PC-9 (cell line): ENCODE measurements around the gene TBX15. TPM values are rescaled to one million over a fixed set of nuclear protein-coding genes. Genes with fewer than 3 reads are reported as not detected.

Experiments used
- BruUV-seq: library from RNA; stranded (reverse); fragments of 400-500 nt; replicated peaks from 2 replicates; lab custom pipeline; 2021; lab: Mats Ljungman, UMichigan
- CTCF ChIA-PET: fragments of 300-600 bp; sonication (Branson Sonifier 250); formaldehyde crosslinking; loops from one replicate; lab custom pipeline; 2022; ENCODE audit warnings: antibody characterized with exemption; lab: Charles Lee
- POLR2A ChIA-PET: fragments of 300-600 bp; sonication (Branson Sonifier 250); formaldehyde crosslinking; loops from one replicate; lab custom pipeline; 2022; ENCODE audit warnings: antibody characterized with exemption; ENCODE audit not compliant: unreplicated experiment; lab: Charles Lee
- DNase-seq, 2 experiments: peaks; one replicate each; pipeline versions ENCODE4 v3.0.0 to v3.0.0-alpha.2; 2015 to 2022; ENCODE audit warnings: mixed read lengths in 1 of 2
- H2AFZ ChIP-seq: fragments of 200-600 bp; sonication (generic); 2 replicates; pipeline ENCODE4 v1.8.1; 2017; ENCODE audit warnings: antibody characterized with exemption
- H3F3A ChIP-seq: fragments of 200-600 bp; sonication (generic); 2 replicates; pipeline ENCODE4 v1.8.1; 2017; ENCODE audit warnings: antibody characterized with exemption, mild to moderate bottlenecking, low read depth; ENCODE audit not compliant: insufficient read depth
- H3K27ac ChIP-seq: fragments of 200-600 bp; sonication (generic); 2 replicates; pipeline ENCODE4 v1.6.1; 2016; ENCODE audit warnings: mixed run types
- H3K27me3 ChIP-seq: fragments of 200-600 bp; sonication (generic); 2 replicates; pipeline ENCODE4 v1.6.1; 2016; ENCODE audit warnings: low read depth, mixed run types; ENCODE audit not compliant: insufficient read depth
- H3K36me3 ChIP-seq: fragments of 200-600 bp; sonication (generic); 2 replicates; pipeline ENCODE4 v1.6.1; 2016; ENCODE audit warnings: low read depth, mixed run types
- H3K4me1 ChIP-seq: fragments of 200-600 bp; sonication (generic); replicated peaks from 2 replicates; pipeline ENCODE4 v1.6.1; 2016; ENCODE audit warnings: mixed run types; ENCODE audit not compliant: insufficient read depth
- H3K4me2 ChIP-seq: fragments of 200-600 bp; sonication (generic); 2 replicates; pipeline ENCODE4 v1.6.1; 2017; ENCODE audit warnings: mixed run types
- H3K4me3 ChIP-seq: fragments of 200-600 bp; sonication (generic); 2 replicates; pipeline ENCODE4 v1.6.1; 2016; ENCODE audit warnings: mixed run types
- H3K79me2 ChIP-seq: fragments of 200-600 bp; sonication (generic); 2 replicates; pipeline ENCODE4 v1.6.1; 2017; ENCODE audit warnings: low read depth, mixed run types
- H3K9me2 ChIP-seq: fragments of 200-600 bp; sonication (generic); 2 replicates; pipeline ENCODE4 v1.8.1; 2017; ENCODE audit warnings: mild to moderate bottlenecking; ENCODE audit not compliant: insufficient read depth
- H3K9me3 ChIP-seq: fragments of 200-600 bp; sonication (generic); 2 replicates; pipeline ENCODE4 v1.8.1; 2016; ENCODE audit warnings: low read depth; ENCODE audit not compliant: insufficient read depth
- H4K20me1 ChIP-seq: fragments of 200-600 bp; sonication (generic); 2 replicates; pipeline ENCODE4 v1.8.1; 2017; ENCODE audit not compliant: insufficient read depth
- CTCF ChIP-seq: fragments of 200-600 bp; sonication (generic); conservative IDR thresholded peaks from 2 replicates; pipeline ENCODE4 v1.6.1; 2017; ENCODE audit warnings: mixed run types, antibody characterized with exemption, mild to moderate bottlenecking, moderate library complexity
- EZH2 ChIP-seq: fragments of 200-600 bp; sonication (generic); IDR thresholded peaks from 2 replicates; pipeline ENCODE4 v1.8.0; 2017; ENCODE audit warnings: antibody characterized with exemption, low read depth
- intact Hi-C: fragments of 100-400 bp; cut with micrococcal nuclease; formaldehyde crosslinking; loops from one replicate; pipeline ENCODE4 v1.10.0; 2022; ENCODE audit not compliant: unreplicated experiment
- total RNA-seq: library from RNA; stranded (reverse); gene quantifications from 2 replicates; pipeline ENCODE4 v1.2.3, GENCODE V29; 2021

TBX15 gene
- total RNA-seq, 1 experiment from 2014 or later: not detected

GRCh38 chr1:118914379-118915161 is 73.6 kb downstream of the TBX15 start:
- Histone ChIP-seq H3K9me2 (no peaks in the 10 kb centered on the region), H3K9me3 (no peaks in the 10 kb centered on the region), H3K27ac (no peak overlapping the region), H2AFZ (no peak overlapping the region), H3K4me1 (no peaks in the 10 kb centered on the region), H3K79me2 (no peaks in the 10 kb centered on the region), H3F3A (no peaks in the 10 kb centered on the region), H4K20me1 (0 out of 2 replicates have a peak, but pooled peaks cover 5% of the 10 kb centered on the region), H3K4me2 (no peak overlapping the region), H3K36me3 (no peaks in the 10 kb centered on the region), H3K4me3 (no peak overlapping the region), H3K27me3 (peaks cover 22% of the 10 kb centered on the region; the same call in 1 of the 2 replicates)
- ChIA-PET POLR2A (no interaction called here), CTCF (no interaction called here)
- intact Hi-C loops: no loop called here
- no TSS peak for BruUV-seq
- no peak for TF ChIP-seq EZH2
- no peak for TF ChIP-seq CTCF
- DNase-seq: no peak

- no peak overlapping the region for H3K4me2 ChIP-seq
- H3K9me3 ChIP-seq: no peaks in the 10 kb centered on the region
- H3K27me3 ChIP-seq: peaks cover 15% of the 10 kb centered on the region; the same call in 1 of the 2 replicates
- H2AFZ ChIP-seq: no peak overlapping the region
- ChIA-PET POLR2A (no interaction called here), CTCF (no interaction called here)
- H3F3A ChIP-seq: no peaks in the 10 kb centered on the region
- H3K79me2 ChIP-seq: no peaks in the 10 kb centered on the region
- no peak overlapping the region for H3K27ac ChIP-seq
- no peak for TF ChIP-seq CTCF
- no peak for TF ChIP-seq EZH2
- 0 out of 2 replicates have a peak, but pooled peaks cover 5% of the 10 kb centered on the region for H4K20me1 ChIP-seq
- no peak for DNase-seq
- H3K4me3 ChIP-seq: no peak overlapping the region
- no peaks in the 10 kb centered on the region for H3K4me1 ChIP-seq
- no peaks in the 10 kb centered on the region for H3K9me2 ChIP-seq
- intact Hi-C loops: no loop called here
- no TSS peak for BruUV-seq
- H3K36me3 ChIP-seq: no peaks in the 10 kb centered on the region
Observed at GRCh38 chr1:118913818-118914217, 74.3 kb downstream of the TBX15 start.

DNA sequence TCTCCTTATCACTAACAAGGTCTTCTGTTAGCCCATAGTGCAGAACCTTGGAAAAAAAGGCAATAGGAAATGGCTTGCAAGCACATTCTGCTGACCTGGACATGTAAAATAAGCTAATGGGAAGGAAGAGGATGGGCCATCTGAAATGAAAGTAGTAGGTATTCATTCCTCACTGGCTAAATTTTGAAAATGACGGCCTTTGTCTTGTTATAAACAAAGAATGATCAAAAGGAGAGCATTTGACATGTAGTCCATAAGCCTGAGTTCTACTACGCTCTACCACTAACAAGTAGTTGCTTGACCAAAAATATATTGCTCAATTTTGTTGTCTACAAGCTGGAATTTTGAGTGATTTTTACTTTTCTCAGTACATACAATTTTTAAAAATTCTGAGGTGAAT is 75.6 kb downstream of the TBX15 start:
- BruUV-seq: no TSS peak
- Histone ChIP-seq H2AFZ (no peak overlapping the region), H3K9me2 (no peaks in the 10 kb centered on the region), H3K27me3 (peaks cover 10% of the 10 kb centered on the region; the same call in 1 of the 2 replicates), H3K4me2 (no peak overlapping the region), H3K36me3 (no peaks in the 10 kb centered on the region), H4K20me1 (0 out of 2 replicates have a peak, but pooled peaks cover 5% of the 10 kb centered on the region), H3F3A (no peaks in the 10 kb centered on the region), H3K4me1 (no peaks in the 10 kb centered on the region), H3K9me3 (no peaks in the 10 kb centered on the region), H3K79me2 (no peaks in the 10 kb centered on the region), H3K27ac (no peak overlapping the region), H3K4me3 (no peak overlapping the region)
- intact Hi-C loops: no loop called here
- POLR2A ChIA-PET: no interaction called here
- DNase-seq: no peak
- CTCF ChIA-PET: no interaction called here
- TF ChIP-seq CTCF: no peak
- TF ChIP-seq EZH2: no peak
